ENCODE results near the gene SETD1A.

The SETD1A gene

GRCh38 chr16:31008551-31008950 is 51.0 kb downstream of the SETD1A start:
- TF ChIP-seq SPI1 (IDR thresholded peaks at IDR 0.05; ENCODE audit: borderline replicate concordance, low read depth) (no peak), REST (IDR thresholded peaks at IDR 0.05; ENCODE audit: insufficient replicate concordance, low read depth) (no peak), POLR2AphosphoS5 (IDR thresholded peaks at IDR 0.05; ENCODE audit: low read depth) (no peak), GABPA (IDR thresholded peaks at IDR 0.05; ENCODE audit: low read depth) (no peak)
- TF ChIP-seq, protein P1, sequence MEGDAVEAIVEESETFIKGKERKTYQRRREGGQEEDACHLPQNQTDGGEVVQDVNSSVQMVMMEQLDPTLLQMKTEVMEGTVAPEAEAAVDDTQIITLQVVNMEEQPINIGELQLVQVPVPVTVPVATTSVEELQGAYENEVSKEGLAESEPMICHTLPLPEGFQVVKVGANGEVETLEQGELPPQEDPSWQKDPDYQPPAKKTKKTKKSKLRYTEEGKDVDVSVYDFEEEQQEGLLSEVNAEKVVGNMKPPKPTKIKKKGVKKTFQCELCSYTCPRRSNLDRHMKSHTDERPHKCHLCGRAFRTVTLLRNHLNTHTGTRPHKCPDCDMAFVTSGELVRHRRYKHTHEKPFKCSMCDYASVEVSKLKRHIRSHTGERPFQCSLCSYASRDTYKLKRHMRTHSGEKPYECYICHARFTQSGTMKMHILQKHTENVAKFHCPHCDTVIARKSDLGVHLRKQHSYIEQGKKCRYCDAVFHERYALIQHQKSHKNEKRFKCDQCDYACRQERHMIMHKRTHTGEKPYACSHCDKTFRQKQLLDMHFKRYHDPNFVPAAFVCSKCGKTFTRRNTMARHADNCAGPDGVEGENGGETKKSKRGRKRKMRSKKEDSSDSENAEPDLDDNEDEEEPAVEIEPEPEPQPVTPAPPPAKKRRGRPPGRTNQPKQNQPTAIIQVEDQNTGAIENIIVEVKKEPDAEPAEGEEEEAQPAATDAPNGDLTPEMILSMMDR (IDR thresholded peaks at IDR 0.05; ENCODE audit: insufficient read depth, low read length): no peak
- Histone ChIP-seq H3K4me3 (replicated peaks; ENCODE audit: insufficient read depth, low read length) (no peak overlapping the region), H3K27me3 (ENCODE audit: insufficient read depth, poor library complexity, severe bottlenecking) (peaks cover 40% of the 10 kb centered on the region), H3K27ac (replicated peaks) (no peak overlapping the region)
- no peak for DNase-seq (ENCODE audit: low read depth in 1 of 2, low spot score in 1 of 2)

- Histone ChIP-seq H3K4me3 (replicated peaks; ENCODE audit: insufficient read depth, low read length) (no peak overlapping the region), H3K27me3 (ENCODE audit: insufficient read depth, poor library complexity, severe bottlenecking) (peaks cover 40% of the 10 kb centered on the region), H3K27ac (replicated peaks) (no peak overlapping the region)
- TF ChIP-seq GABPA (IDR thresholded peaks at IDR 0.05; ENCODE audit: low read depth) (no peak), REST (IDR thresholded peaks at IDR 0.05; ENCODE audit: insufficient replicate concordance, low read depth) (no peak), POLR2AphosphoS5 (IDR thresholded peaks at IDR 0.05; ENCODE audit: low read depth) (no peak), SPI1 (IDR thresholded peaks at IDR 0.05; ENCODE audit: borderline replicate concordance, low read depth) (no peak)
- TF ChIP-seq, protein P1 (IDR thresholded peaks at IDR 0.05; ENCODE audit: insufficient read depth, low read length): no peak
- no peak for DNase-seq (ENCODE audit: low read depth in 1 of 2, low spot score in 1 of 2)
Measured at GRCh38 chr16:31009120-31009519, 51.6 kb downstream of the SETD1A start.

DNA sequence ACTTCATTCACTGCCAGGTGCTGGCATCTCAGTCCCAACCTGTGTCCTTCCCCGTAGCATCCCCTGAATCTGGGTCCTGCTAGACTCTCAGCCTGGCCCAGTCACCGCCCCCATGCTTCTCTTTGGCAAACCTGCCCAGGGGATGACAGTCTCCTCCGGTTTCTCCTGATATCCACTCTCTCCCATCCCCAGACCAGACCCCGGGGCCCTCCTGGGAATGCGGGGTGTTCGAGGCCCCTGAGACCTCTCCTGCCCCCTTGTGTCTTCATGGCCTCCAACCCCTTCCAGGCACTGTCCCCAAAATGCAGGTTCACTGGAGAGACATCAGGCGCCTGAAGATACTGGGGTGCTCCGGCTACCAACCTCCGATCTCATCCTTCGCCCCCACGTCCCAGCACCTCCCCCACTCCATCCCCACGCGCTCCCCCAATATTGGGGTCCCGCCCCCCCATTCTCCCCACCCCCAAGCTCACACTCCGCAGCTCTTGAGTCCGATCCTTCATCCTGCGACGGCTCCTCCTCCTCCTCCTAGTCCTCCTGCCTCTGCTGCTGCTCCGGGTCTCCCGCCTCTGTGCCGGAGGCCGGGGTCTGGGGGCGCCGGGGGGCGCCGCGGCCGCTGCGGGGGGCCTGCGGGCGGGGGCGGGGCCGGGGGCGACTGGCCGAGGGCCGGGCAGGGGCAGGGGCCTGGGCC is 52.5 kb downstream of the SETD1A start:
- H3K27me3 ChIP-seq (ENCODE audit: insufficient read depth, poor library complexity, severe bottlenecking): peaks cover 40% of the 10 kb centered on the region
- DNase-seq (ENCODE audit: low read depth in 1 of 2, low spot score in 1 of 2): no peak
- H3K4me3 ChIP-seq (replicated peaks; ENCODE audit: insufficient read depth, low read length): no peak overlapping the region
- no peak overlapping the region for H3K27ac ChIP-seq (replicated peaks)
- TF ChIP-seq, protein P1 (IDR thresholded peaks at IDR 0.05; ENCODE audit: insufficient read depth, low read length): no peak
- no peak for TF ChIP-seq REST (IDR thresholded peaks at IDR 0.05; ENCODE audit: insufficient replicate concordance, low read depth)
- TF ChIP-seq POLR2AphosphoS5 (IDR thresholded peaks at IDR 0.05; ENCODE audit: low read depth): no peak
- TF ChIP-seq SPI1 (IDR thresholded peaks at IDR 0.05; ENCODE audit: borderline replicate concordance, low read depth): no peak
- no peak for TF ChIP-seq GABPA (IDR thresholded peaks at IDR 0.05; ENCODE audit: low read depth)
